Cardiac fibroblast (primary cell): ENCODE measurements around the gene NIM1K.
"Not testable (repeated sequence)": the region's sequence is repeated elsewhere in the genome, so short reads cannot be mapped to it uniquely, and the experiment has no call there.

Source experiments
- DNase-seq, 2 donors: peaks; one replicate each; pipeline versions ENCODE4 v3.0.0 to v3.0.0-alpha.2; 2010; ENCODE audit warnings: low read depth in 2 of 2
- H3K4me3 ChIP-seq, 2 donors: replicated peaks in 1 of 2; 1 replicate in 1 of 2; 2 replicates in 1 of 2; pipeline ENCODE4 v1.5.1; 2011; ENCODE audit warnings: low read depth in 2 of 2, low read length in 2 of 2, mild to moderate bottlenecking in 2 of 2, moderate library complexity in 1 of 2
- CTCF ChIP-seq: IDR thresholded peaks from one replicate; pipeline ENCODE4 v1.5.1; 2011; ENCODE audit warnings: low read depth, mild to moderate bottlenecking, low read length, inconsistent platforms

NIM1K gene

GRCh38 chr5:43182421-43182820 lies 9.6 kb upstream of the NIM1K start:
- no peak for TF ChIP-seq CTCF
- H3K4me3 ChIP-seq, result no peak overlapping the region
- DNase-seq, result no peak

GRCh38 chr5:43183101-43183500 lies 8.9 kb upstream of the NIM1K start:
- not testable (repeated sequence) for H3K4me3 ChIP-seq, DNase-seq

- no peak overlapping the region for H3K4me3 ChIP-seq
- DNase-seq, result peak; percentile 42 to 46
- TF ChIP-seq CTCF, result no peak
These were observed 1.0 kb upstream of the NIM1K start for GRCh38 chr5:43190755-43191603.

GRCh38 chr5:43192558-43193180 lies 644 bp downstream of the NIM1K start:
- peak overlapping the region; percentile 61 to 62 for H3K4me3 ChIP-seq
- peak; percentile 19 to 41 for DNase-seq
- no peak for TF ChIP-seq CTCF

- DNase-seq, result peak; percentile 93 to 97
- peak overlapping the region; percentile 61 to 62 for H3K4me3 ChIP-seq
- no peak for TF ChIP-seq CTCF
These were observed 1.3 kb downstream of the NIM1K start for GRCh38 chr5:43193181-43193893.

GRCh38 chr5:43193894-43194265 lies 1.9 kb downstream of the NIM1K start:
- no peak for DNase-seq
- peak overlapping the region in 1 of 2 donors; percentile 62 for H3K4me3 ChIP-seq
- TF ChIP-seq CTCF, result no peak

GRCh38 chr5:43195670-43196265 lies 3.7 kb downstream of the NIM1K start:
- no peak for DNase-seq
- no peak overlapping the region for H3K4me3 ChIP-seq
- TF ChIP-seq CTCF, result no peak
